Neutrophil (primary cell): ENCODE measurements around the gene TSPAN9.

ENCODE experiments used
- H3K27ac ChIP-seq: fragments of 200-600 bp; sonication (generic); 2 replicates; pipeline ENCODE4 v1.5.1; 2016; ENCODE audit warnings: mild to moderate bottlenecking, moderate library complexity
- H3K27me3 ChIP-seq: fragments of 200-600 bp; sonication (generic); 2 replicates; pipeline ENCODE4 v1.6.0; 2016; ENCODE audit warnings: mild to moderate bottlenecking
- H3K36me3 ChIP-seq: fragments of 200-600 bp; sonication (generic); 2 replicates; pipeline ENCODE4 v1.5.1; 2017
- H3K4me1 ChIP-seq, 2 experiments: fragments of 200-600 bp in 1 of 2; sonication (generic) in 1 of 2; 1 replicate in 1 of 2; 2 replicates in 1 of 2; pipeline versions ENCODE4 v1.5.1 to v1.6.1; 2013 to 2016; ENCODE audit warnings: low read depth in 1 of 2, low read length in 1 of 2, mild to moderate bottlenecking in 1 of 2, moderate library complexity in 1 of 2; ENCODE audit not compliant: control insufficient read depth in 1 of 2, insufficient read depth in 1 of 2
- H3K4me3 ChIP-seq, 2 experiments: fragments of 200-600 bp in 1 of 2; sonication (generic) in 1 of 2; 1 replicate in 1 of 2; 2 replicates in 1 of 2; pipeline ENCODE4 v1.5.1; 2013 to 2016; ENCODE audit warnings: low read depth in 1 of 2, low read length in 1 of 2, mild to moderate bottlenecking in 1 of 2, moderate library complexity in 1 of 2
- H3K9me3 ChIP-seq: fragments of 200-600 bp; sonication (generic); 2 replicates; pipeline ENCODE4 v1.5.1; 2016
- TF ChIP-seq, protein P1 (sequence below): fragments of 200-600 bp; sonication (generic); IDR thresholded peaks from 2 replicates; pipeline ENCODE4 v1.5.1; 2016; ENCODE audit warnings: antibody characterized with exemption

Gene TSPAN9

DNA sequence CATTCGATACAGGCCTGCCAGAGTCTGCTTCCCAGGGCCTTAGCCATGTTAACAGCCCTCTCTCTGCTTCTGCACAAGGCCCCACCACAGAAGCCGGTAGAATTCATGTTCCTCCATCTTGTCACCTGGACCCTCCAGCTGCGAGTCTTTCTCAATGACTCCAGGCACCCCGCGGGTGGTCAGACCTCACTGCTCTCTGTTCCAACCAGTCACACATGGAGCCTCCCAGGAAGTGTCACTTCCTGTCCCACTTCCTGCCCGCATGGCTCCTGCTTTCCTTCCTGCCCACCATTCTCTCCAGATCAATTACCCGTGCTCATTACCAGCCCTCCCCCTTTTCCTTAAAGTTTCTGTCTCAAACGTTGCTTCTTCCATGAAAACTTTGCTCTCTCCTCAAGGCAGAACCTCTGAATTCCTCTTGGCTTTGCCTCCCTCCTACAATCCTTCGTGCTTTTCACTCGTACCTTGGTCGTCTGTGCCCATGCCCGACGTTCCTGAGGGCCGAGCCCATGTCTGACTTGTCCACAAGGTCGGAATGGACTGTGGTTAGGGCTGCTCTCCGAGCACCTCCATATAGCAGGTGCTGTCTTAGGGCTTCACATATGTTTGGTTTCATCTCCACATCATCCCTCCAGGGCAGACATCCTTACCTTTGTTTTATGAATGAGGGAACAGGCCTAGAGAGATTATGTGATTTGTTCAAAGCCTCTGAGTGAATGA, 172.1 kb downstream of the TSPAN9 start:
- no peak overlapping the region for H3K27ac ChIP-seq
- H3K4me1 ChIP-seq: no peaks in the 10 kb centered on the region
- H3K4me3 ChIP-seq: no peak overlapping the region
- H3K9me3 ChIP-seq: no peaks in the 10 kb centered on the region
- TF ChIP-seq, protein P1, sequence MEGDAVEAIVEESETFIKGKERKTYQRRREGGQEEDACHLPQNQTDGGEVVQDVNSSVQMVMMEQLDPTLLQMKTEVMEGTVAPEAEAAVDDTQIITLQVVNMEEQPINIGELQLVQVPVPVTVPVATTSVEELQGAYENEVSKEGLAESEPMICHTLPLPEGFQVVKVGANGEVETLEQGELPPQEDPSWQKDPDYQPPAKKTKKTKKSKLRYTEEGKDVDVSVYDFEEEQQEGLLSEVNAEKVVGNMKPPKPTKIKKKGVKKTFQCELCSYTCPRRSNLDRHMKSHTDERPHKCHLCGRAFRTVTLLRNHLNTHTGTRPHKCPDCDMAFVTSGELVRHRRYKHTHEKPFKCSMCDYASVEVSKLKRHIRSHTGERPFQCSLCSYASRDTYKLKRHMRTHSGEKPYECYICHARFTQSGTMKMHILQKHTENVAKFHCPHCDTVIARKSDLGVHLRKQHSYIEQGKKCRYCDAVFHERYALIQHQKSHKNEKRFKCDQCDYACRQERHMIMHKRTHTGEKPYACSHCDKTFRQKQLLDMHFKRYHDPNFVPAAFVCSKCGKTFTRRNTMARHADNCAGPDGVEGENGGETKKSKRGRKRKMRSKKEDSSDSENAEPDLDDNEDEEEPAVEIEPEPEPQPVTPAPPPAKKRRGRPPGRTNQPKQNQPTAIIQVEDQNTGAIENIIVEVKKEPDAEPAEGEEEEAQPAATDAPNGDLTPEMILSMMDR: no peak
- H3K36me3 ChIP-seq: no peaks in the 10 kb centered on the region
- H3K27me3 ChIP-seq: peaks cover 15% of the 10 kb centered on the region

DNA sequence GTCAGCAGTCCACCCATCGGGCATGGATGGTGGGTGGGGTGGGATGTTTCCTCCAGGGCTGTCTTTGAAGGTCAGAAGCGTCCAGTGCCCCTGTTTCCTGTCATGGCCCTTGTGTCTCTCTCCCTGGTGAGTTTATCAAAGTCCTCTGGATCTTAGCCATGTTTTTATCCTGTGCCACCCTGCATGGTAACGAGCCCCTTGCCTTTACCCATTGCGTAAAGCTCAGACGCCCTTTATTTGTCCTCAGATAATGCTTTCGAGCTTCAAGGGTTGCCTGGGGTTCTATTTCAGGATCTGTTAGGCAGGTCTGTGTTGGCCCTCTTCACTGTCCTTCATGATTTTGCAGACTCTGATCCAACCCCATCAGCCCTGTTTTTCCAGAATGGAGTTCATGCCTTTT, 172.9 kb downstream of the TSPAN9 start:
- TF ChIP-seq, protein P1: no peak

GRCh38 chr12:3250576-3250975, 173.4 kb downstream of the TSPAN9 start:
- Histone ChIP-seq H3K36me3 (no peaks in the 10 kb centered on the region), H3K27ac (no peak overlapping the region), H3K4me3 (no peak overlapping the region), H3K27me3 (peaks cover 15% of the 10 kb centered on the region), H3K4me1 (no peaks in the 10 kb centered on the region), H3K9me3 (no peaks in the 10 kb centered on the region)
- TF ChIP-seq, protein P1: no peak

More for the DNA sequence above, 172.9 kb downstream of the TSPAN9 start:
- peaks cover 15% of the 10 kb centered on the region for H3K27me3 ChIP-seq
- H3K4me3 ChIP-seq: no peak overlapping the region
- no peak overlapping the region for H3K27ac ChIP-seq
- H3K36me3 ChIP-seq: no peaks in the 10 kb centered on the region
- H3K4me1 ChIP-seq: no peaks in the 10 kb centered on the region
- no peaks in the 10 kb centered on the region for H3K9me3 ChIP-seq

GRCh38 chr12:3251067-3251466, 173.9 kb downstream of the TSPAN9 start:
- peaks cover 15% of the 10 kb centered on the region for H3K27me3 ChIP-seq
- no peaks in the 10 kb centered on the region for H3K4me1 ChIP-seq
- H3K9me3 ChIP-seq: no peaks in the 10 kb centered on the region
- no peak overlapping the region for H3K4me3 ChIP-seq
- H3K27ac ChIP-seq: no peak overlapping the region
- no peaks in the 10 kb centered on the region for H3K36me3 ChIP-seq
- TF ChIP-seq, protein P1: no peak

DNA sequence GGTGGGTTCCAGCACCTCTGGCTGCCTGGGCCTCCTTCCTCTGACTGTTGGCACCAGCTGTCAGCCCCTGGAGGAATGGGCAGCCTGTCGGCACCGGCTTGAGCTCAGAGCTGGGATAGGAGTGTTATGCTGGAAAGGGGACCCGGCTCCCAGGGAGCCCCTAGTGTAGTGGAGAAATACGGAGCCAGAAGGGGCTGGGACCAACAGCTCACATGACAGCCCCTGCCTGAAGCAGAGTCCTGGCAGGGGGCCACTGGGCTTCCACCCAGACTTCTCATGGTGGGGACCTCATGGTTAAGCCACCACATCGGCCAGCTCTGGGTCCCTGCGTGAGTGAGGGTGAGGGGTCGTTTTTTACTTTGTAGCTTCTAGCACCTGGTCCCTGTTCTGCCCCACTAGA, 174.5 kb downstream of the TSPAN9 start:
- Histone ChIP-seq H3K9me3 (no peaks in the 10 kb centered on the region), H3K4me3 (no peak overlapping the region), H3K4me1 (no peaks in the 10 kb centered on the region), H3K27ac (no peak overlapping the region), H3K27me3 (peaks cover 15% of the 10 kb centered on the region), H3K36me3 (no peaks in the 10 kb centered on the region)
- TF ChIP-seq, protein P1: no peak
